Gastrocnemius medialis (tissue), 4 donors: ENCODE results near the gene HGFAC.

ENCODE experiments used
- POLR2A ChIP-seq, 2 donors: fragments of 450-650 bp; IDR thresholded peaks; one replicate each; pipeline ENCODE4 v1.6.1; 2017; ENCODE audit warnings: antibody characterized with exemption in 2 of 2, mild to moderate bottlenecking in 2 of 2, moderate library complexity in 2 of 2
- TF ChIP-seq, protein P1 (sequence below), 5 experiments: fragments of 450-650 bp in 3 of 5; fragments of 200-600 bp in 2 of 5; sonication (generic) in 2 of 5; IDR thresholded peaks in 4 of 5; conservative IDR thresholded peaks in 1 of 5; 1 replicate in 4 of 5; 2 replicates in 1 of 5; pipeline ENCODE4 v1.5.1; 2016 to 2019; ENCODE audit warnings: antibody characterized with exemption in 5 of 5, mild to moderate bottlenecking in 3 of 5, moderate library complexity in 3 of 5

GRCh38 chr4:3408793-3409330 is 32.9 kb upstream of the HGFAC start:
- TF ChIP-seq POLR2A (IDR thresholded peaks at IDR 0.05): no peak
- TF ChIP-seq, protein P1, sequence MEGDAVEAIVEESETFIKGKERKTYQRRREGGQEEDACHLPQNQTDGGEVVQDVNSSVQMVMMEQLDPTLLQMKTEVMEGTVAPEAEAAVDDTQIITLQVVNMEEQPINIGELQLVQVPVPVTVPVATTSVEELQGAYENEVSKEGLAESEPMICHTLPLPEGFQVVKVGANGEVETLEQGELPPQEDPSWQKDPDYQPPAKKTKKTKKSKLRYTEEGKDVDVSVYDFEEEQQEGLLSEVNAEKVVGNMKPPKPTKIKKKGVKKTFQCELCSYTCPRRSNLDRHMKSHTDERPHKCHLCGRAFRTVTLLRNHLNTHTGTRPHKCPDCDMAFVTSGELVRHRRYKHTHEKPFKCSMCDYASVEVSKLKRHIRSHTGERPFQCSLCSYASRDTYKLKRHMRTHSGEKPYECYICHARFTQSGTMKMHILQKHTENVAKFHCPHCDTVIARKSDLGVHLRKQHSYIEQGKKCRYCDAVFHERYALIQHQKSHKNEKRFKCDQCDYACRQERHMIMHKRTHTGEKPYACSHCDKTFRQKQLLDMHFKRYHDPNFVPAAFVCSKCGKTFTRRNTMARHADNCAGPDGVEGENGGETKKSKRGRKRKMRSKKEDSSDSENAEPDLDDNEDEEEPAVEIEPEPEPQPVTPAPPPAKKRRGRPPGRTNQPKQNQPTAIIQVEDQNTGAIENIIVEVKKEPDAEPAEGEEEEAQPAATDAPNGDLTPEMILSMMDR (IDR thresholded peaks at IDR 0.05 in 4 of 5, conservative IDR thresholded peaks at IDR 0.05 in 1 of 5): no peak
